ENCODE results near the gene IGF1R. TPM values are rescaled to one million over a fixed set of nuclear protein-coding genes. Genes with fewer than 3 reads are reported as not detected.

IGF1R gene
- total and polyA plus RNA-seq, 4 donors, result 5.9 to 154 (median 27.6) TPM

DNA sequence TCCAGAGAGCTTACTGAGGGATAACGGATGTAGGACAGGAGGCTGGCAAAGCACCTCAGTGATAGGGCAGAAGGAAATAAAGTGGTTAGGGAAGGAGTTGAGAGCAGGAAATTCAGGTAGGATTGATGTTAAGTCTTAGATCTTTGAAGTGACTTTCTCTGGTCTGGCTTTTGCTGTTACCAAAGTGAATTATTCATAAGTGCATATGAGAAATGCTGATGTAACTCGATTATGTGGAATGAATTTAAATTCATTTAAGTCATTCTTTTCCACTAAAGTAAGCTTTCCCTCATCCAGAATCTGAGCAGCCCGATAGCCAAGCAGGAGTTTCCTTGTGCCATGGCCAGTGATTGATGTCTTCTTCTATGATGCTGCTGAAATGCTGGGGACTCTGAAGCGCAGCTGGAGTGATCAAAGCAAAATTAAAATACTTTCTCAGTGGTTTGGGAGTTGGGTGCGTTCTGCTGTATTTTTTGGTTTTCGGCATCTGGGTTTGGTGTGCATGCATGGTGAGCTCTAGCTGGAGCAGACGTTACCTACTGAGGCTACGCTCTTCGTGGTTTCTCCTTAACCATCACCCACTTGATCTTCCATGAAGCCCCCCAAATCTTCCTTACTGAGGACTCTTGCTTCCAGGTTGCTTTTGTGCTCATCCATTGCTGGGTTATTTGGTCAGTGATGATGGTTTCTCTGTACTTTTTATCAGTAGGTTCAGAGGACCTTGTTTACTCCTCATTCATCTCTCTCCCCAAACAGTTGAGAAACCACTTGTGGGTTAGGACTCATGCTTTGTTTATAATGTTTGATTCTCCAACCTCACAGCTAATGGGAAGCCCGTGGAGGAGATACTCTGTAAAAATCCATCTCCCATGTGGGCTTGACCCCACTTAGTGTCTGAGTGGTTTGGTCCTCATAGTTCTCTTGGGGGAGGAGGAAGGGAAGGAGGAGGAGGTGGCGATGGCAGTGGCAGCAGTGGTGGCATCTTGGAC, 72.5 kb downstream of the IGF1R start:
- H3K27me3 ChIP-seq (ENCODE audit: control insufficient read depth in 3 of 3, insufficient read depth in 3 of 3, low read length in 2 of 3), result no peaks in the 10 kb centered on the region
- H3K9me3 ChIP-seq (ENCODE audit: control insufficient read depth in 4 of 4, insufficient read depth in 3 of 4, low read length in 3 of 4), result no peaks in the 10 kb centered on the region
- no peak overlapping the region for H3K4me3 ChIP-seq
- WGBS, 2 donors, result 89 to 94% methylated on average over 11 of the region's 11 CpGs
- H3K36me3 ChIP-seq (ENCODE audit: control insufficient read depth in 4 of 4, insufficient read depth in 4 of 4, low read length in 4 of 4), result no peaks in the 10 kb centered on the region
- ATAC-seq (ENCODE audit: insufficient read depth, low FRiP score) (no peak), DNase-seq (no peak)
- peaks cover 14 to 37% (median 28%) of the 10 kb centered on the region in 5 donors for H3K4me1 ChIP-seq (ENCODE audit: control insufficient read depth in 5 of 5, insufficient read depth in 5 of 5, low read length in 5 of 5)
- TF ChIP-seq, protein P1, sequence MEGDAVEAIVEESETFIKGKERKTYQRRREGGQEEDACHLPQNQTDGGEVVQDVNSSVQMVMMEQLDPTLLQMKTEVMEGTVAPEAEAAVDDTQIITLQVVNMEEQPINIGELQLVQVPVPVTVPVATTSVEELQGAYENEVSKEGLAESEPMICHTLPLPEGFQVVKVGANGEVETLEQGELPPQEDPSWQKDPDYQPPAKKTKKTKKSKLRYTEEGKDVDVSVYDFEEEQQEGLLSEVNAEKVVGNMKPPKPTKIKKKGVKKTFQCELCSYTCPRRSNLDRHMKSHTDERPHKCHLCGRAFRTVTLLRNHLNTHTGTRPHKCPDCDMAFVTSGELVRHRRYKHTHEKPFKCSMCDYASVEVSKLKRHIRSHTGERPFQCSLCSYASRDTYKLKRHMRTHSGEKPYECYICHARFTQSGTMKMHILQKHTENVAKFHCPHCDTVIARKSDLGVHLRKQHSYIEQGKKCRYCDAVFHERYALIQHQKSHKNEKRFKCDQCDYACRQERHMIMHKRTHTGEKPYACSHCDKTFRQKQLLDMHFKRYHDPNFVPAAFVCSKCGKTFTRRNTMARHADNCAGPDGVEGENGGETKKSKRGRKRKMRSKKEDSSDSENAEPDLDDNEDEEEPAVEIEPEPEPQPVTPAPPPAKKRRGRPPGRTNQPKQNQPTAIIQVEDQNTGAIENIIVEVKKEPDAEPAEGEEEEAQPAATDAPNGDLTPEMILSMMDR (IDR thresholded peaks at IDR 0.05; ENCODE audit: control extremely low read depth, extremely low read depth), result no peak
- peak overlapping the region in 1 of 2 donors; percentile 15 for H3K27ac ChIP-seq (ENCODE audit: low read depth in 1 of 2, low read length in 1 of 2)
- no peak overlapping the region for H3K9ac ChIP-seq (ENCODE audit: insufficient read depth in 1 of 2, low read length in 2 of 2)

DNA sequence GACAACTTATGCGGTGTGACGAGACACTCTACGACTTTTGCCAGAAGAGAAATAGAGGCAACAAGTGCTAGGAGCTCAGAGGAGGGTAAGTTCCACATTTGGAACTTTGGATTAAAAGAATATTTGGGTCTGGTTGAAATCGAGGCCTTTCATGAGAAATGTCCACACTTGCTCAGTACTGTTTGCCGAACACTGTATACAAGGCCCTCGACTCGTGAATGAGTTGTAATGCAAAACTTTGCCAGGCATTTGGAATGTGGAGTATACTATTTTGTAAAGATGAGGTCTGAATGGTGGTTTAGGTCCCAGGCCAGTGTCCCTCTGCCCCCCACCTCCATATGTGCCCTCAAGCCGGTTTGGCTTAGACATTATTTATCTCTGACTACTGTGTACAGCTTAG, 73.9 kb downstream of the IGF1R start:
- ATAC-seq (ENCODE audit: insufficient read depth, low FRiP score) (no peak), DNase-seq (peak in 2 of 3 donors; percentile 17 to 54)
- H3K9ac ChIP-seq (ENCODE audit: insufficient read depth in 1 of 2, low read length in 2 of 2), result no peak overlapping the region
- no peaks in the 10 kb centered on the region for H3K27me3 ChIP-seq (ENCODE audit: control insufficient read depth in 3 of 3, insufficient read depth in 3 of 3, low read length in 2 of 3)
- no peak overlapping the region for H3K4me3 ChIP-seq
- peak overlapping the region in 1 of 2 donors; percentile 48 for H3K27ac ChIP-seq (ENCODE audit: low read depth in 1 of 2, low read length in 1 of 2)
- peaks cover 18 to 41% (median 24%) of the 10 kb centered on the region in 5 donors for H3K4me1 ChIP-seq (ENCODE audit: control insufficient read depth in 5 of 5, insufficient read depth in 5 of 5, low read length in 5 of 5)
- H3K36me3 ChIP-seq (ENCODE audit: control insufficient read depth in 4 of 4, insufficient read depth in 4 of 4, low read length in 4 of 4), result no peaks in the 10 kb centered on the region
- no peaks in the 10 kb centered on the region for H3K9me3 ChIP-seq (ENCODE audit: control insufficient read depth in 4 of 4, insufficient read depth in 3 of 4, low read length in 3 of 4)
- TF ChIP-seq, protein P1 (IDR thresholded peaks at IDR 0.05; ENCODE audit: control extremely low read depth, extremely low read depth), result no peak
- WGBS, 2 donors, result 73 to 88% methylated on average over 8 of the region's 8 CpGs

DNA sequence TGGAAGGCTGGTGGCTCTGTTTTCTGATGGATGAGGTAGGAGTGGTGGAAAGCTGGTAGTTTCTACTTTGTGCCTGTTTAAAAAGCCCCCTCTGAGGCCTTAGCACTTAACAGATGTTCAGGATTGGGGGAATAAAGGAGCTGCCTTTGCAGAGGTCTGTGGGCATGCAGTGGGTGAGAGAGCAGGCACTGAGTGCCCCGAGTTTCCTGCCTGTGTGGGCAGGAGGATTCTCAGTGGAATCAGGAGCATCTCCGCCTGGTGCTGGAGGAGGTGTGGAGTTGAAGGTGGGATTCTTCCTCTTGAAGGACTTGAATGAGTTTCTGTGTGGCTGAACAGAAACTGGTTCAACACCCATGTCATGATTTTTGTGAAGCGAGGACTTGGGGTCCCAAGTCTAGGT, 74.3 kb downstream of the IGF1R start:
- 85 to 89% methylated on average over 3 of the region's 3 CpGs for whole genome bisulfite sequencing, 2 donors
- H3K36me3 ChIP-seq (ENCODE audit: control insufficient read depth in 4 of 4, insufficient read depth in 4 of 4, low read length in 4 of 4), result no peaks in the 10 kb centered on the region
- H3K9me3 ChIP-seq (ENCODE audit: control insufficient read depth in 4 of 4, insufficient read depth in 3 of 4, low read length in 3 of 4), result no peaks in the 10 kb centered on the region
- peak overlapping the region in 1 of 2 donors; percentile 48 for H3K27ac ChIP-seq (ENCODE audit: low read depth in 1 of 2, low read length in 1 of 2)
- no peaks in the 10 kb centered on the region for H3K27me3 ChIP-seq (ENCODE audit: control insufficient read depth in 3 of 3, insufficient read depth in 3 of 3, low read length in 2 of 3)
- ATAC-seq (ENCODE audit: insufficient read depth, low FRiP score) (no peak), DNase-seq (no peak)
- no peak overlapping the region for H3K4me3 ChIP-seq
- no peak overlapping the region for H3K9ac ChIP-seq (ENCODE audit: insufficient read depth in 1 of 2, low read length in 2 of 2)
- H3K4me1 ChIP-seq (ENCODE audit: control insufficient read depth in 5 of 5, insufficient read depth in 5 of 5, low read length in 5 of 5), result peaks cover 21 to 41% (median 28%) of the 10 kb centered on the region in 5 donors
- TF ChIP-seq, protein P1 (IDR thresholded peaks at IDR 0.05; ENCODE audit: control extremely low read depth, extremely low read depth), result no peak

Measured in lung (tissue), 12 donors.